Left renal pelvis (tissue), 4 donors: Measurements from ENCODE around the gene CD59. TPM values are rescaled to one million over a fixed set of nuclear protein-coding genes. Genes with fewer than 3 reads are reported as not detected.
"Not testable (repeated sequence)": the region's sequence is repeated elsewhere in the genome, so short reads cannot be mapped to it uniquely, and the experiment has no call there.

ENCODE experiments used
- DNase-seq, 4 donors: peaks; one replicate each; pipeline ENCODE4 v3.0.0-alpha.2; 2013; ENCODE audit warnings: low read depth in 4 of 4, low spot score in 3 of 4
- polyA plus RNA-seq, 4 donors: library from polyadenylated mRNA; unstranded; fragments of 120-200 nt; gene quantifications; one replicate each; pipeline ENCODE4 v1.2.1, GENCODE V29; 2013; ENCODE audit not compliant: insufficient read length in 4 of 4

The CD59 gene
- polyA plus RNA-seq, 4 donors, result 219 to 324 (median 279) TPM

GRCh38 chr11:33718440-33718839 is 17.8 kb downstream of the CD59 start:
- no peak for DNase-seq

- no peak for DNase-seq
Measured at GRCh38 chr11:33716243-33716642, 20.0 kb downstream of the CD59 start.

- no peak for DNase-seq
Measured at GRCh38 chr11:33713856-33714398, 22.3 kb downstream of the CD59 start.

- DNase-seq, result no peak
Measured at GRCh38 chr11:33713151-33713855, 22.9 kb downstream of the CD59 start.

- DNase-seq, result no peak
Measured at GRCh38 chr11:33712436-33712835, 23.8 kb downstream of the CD59 start.

GRCh38 chr11:33709466-33709865 is 26.8 kb downstream of the CD59 start:
- DNase-seq, result no peak

GRCh38 chr11:33708985-33709384 is 27.2 kb downstream of the CD59 start:
- DNase-seq, result no peak

- not testable (repeated sequence) for DNase-seq
Measured at GRCh38 chr11:33707831-33708230, 28.4 kb downstream of the CD59 start.

GRCh38 chr11:33706966-33707365 is 29.3 kb downstream of the CD59 start:
- DNase-seq, result no peak

- no peak for DNase-seq
Measured at GRCh38 chr11:33706546-33706945, 29.7 kb downstream of the CD59 start.

- DNase-seq, result no peak
Measured at GRCh38 chr11:33704240-33705002, 31.8 kb downstream of the CD59 start.

- DNase-seq, result no peak
Measured at GRCh38 chr11:33703788-33704187, 32.4 kb downstream of the CD59 start.

GRCh38 chr11:33703234-33703633 is 33.0 kb downstream of the CD59 start:
- DNase-seq, result no peak

GRCh38 chr11:33701302-33702230 is 34.7 kb downstream of the CD59 start:
- no peak for DNase-seq

- DNase-seq, result peak; percentile 90 to 94 (median 92)
Measured at GRCh38 chr11:33700502-33701271, 35.5 kb downstream of the CD59 start, which contains the start of gene C11orf91. Gene C11orf91 (minus strand): TSS chr11:33700826. CDS start chr11:33700740, 86 bp downstream.

GRCh38 chr11:33700063-33700501 is 36.1 kb downstream of the CD59 start:
- no peak for DNase-seq

- no peak for DNase-seq
Measured at GRCh38 chr11:33699515-33700062, 36.6 kb downstream of the CD59 start.

GRCh38 chr11:33698921-33699320 is 37.3 kb downstream of the CD59 start:
- no peak for DNase-seq

- no peak for DNase-seq
Measured at GRCh38 chr11:33697997-33698396, 38.2 kb downstream of the CD59 start.
